Breast epithelium (tissue), 4 donors: Measurements from ENCODE around the gene ZNF655. TPM values are rescaled to one million over a fixed set of nuclear protein-coding genes. Genes with fewer than 3 reads are reported as not detected.

Experiments used
- DNase-seq, 2 donors: peaks; one replicate each; pipeline ENCODE4 v3.0.0-alpha.2; 2019; ENCODE audit warnings: low spot score in 2 of 2
- H3K27ac ChIP-seq, 2 donors: fragments of 200-600 bp; sonication (generic) in 1 of 2; one replicate each; pipeline ENCODE4 v1.5.1; 2016 to 2019; ENCODE audit warnings: mild to moderate bottlenecking in 1 of 2
- H3K27me3 ChIP-seq, 2 donors: fragments of 200-600 bp; sonication (generic) in 1 of 2; one replicate each; pipeline versions ENCODE4 v1.5.1 to v1.6.0; 2017 to 2019; ENCODE audit warnings: control low read depth in 1 of 2, mild to moderate bottlenecking in 1 of 2
- H3K36me3 ChIP-seq: fragments of 200-600 bp; one replicate; pipeline ENCODE4 v1.5.1; 2019
- H3K4me1 ChIP-seq, 2 donors: fragments of 200-600 bp; sonication (generic); one replicate each; pipeline ENCODE4 v1.5.1; 2016 to 2019; ENCODE audit warnings: control low read depth in 1 of 2
- H3K4me3 ChIP-seq, 3 donors: fragments of 200-600 bp; sonication (generic); 1 replicate in 2 of 3; 2 replicates in 1 of 3; pipeline ENCODE4 v1.5.1; 2016 to 2019; ENCODE audit warnings: mild to moderate bottlenecking in 3 of 3, moderate library complexity in 2 of 3
- H3K9me3 ChIP-seq, 2 donors: fragments of 200-600 bp; sonication (generic) in 1 of 2; one replicate each; pipeline ENCODE4 v1.5.1; 2016 to 2019; ENCODE audit warnings: control low read depth in 1 of 2
- POLR2A ChIP-seq: fragments of 450-650 bp; IDR thresholded peaks from one replicate; pipeline ENCODE4 v1.6.1; 2016; ENCODE audit warnings: antibody characterized with exemption, mild to moderate bottlenecking, moderate library complexity
- POLR2AphosphoS5 ChIP-seq, 3 donors: sonication (generic); formaldehyde crosslinking; IDR thresholded peaks; one replicate each; pipeline ENCODE4 v1.6.1; 2017; ENCODE audit warnings: antibody characterized with exemption in 3 of 3
- intact Hi-C: fragments of 100-400 bp; cut with DNase I; formaldehyde crosslinking; loops from one replicate; pipeline ENCODE4 v1.15.1; 2023; ENCODE audit warnings: low total_unique reads
- total RNA-seq, 3 donors: library from RNA; depleted of rRNA; stranded (reverse); fragments of >200 nt; gene quantifications; one replicate each; pipeline ENCODE4 v1.1.0, GENCODE V29; 2016
- TF ChIP-seq, protein P1 (sequence below), 3 donors: fragments of 450-650 bp; IDR thresholded peaks; one replicate each; pipeline ENCODE4 v1.5.1; 2016 to 2017; ENCODE audit warnings: antibody characterized with exemption in 3 of 3, mild to moderate bottlenecking in 3 of 3, moderate library complexity in 3 of 3

ZNF655 gene
- total RNA-seq, 3 donors from 2014 or later, result 100 to 129 (median 110) TPM

GRCh38 chr7:99625321-99625720 lies 66.9 kb downstream of the ZNF655 start:
- no peak for DNase-seq
- Histone ChIP-seq H3K9me3 (no peaks in the 10 kb centered on the region), H3K27ac (no peak overlapping the region), H3K27me3 (no peaks in the 10 kb centered on the region), H3K36me3 (peaks cover 9% of the 10 kb centered on the region), H3K4me1 (no peaks in the 10 kb centered on the region), H3K4me3 (no peak overlapping the region)
- TF ChIP-seq POLR2AphosphoS5 (IDR thresholded peaks at IDR 0.05) (no peak), POLR2A (no peak)
- TF ChIP-seq, protein P1, sequence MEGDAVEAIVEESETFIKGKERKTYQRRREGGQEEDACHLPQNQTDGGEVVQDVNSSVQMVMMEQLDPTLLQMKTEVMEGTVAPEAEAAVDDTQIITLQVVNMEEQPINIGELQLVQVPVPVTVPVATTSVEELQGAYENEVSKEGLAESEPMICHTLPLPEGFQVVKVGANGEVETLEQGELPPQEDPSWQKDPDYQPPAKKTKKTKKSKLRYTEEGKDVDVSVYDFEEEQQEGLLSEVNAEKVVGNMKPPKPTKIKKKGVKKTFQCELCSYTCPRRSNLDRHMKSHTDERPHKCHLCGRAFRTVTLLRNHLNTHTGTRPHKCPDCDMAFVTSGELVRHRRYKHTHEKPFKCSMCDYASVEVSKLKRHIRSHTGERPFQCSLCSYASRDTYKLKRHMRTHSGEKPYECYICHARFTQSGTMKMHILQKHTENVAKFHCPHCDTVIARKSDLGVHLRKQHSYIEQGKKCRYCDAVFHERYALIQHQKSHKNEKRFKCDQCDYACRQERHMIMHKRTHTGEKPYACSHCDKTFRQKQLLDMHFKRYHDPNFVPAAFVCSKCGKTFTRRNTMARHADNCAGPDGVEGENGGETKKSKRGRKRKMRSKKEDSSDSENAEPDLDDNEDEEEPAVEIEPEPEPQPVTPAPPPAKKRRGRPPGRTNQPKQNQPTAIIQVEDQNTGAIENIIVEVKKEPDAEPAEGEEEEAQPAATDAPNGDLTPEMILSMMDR (IDR thresholded peaks at IDR 0.05), result no peak
- intact Hi-C loops, result no loop called here

DNA sequence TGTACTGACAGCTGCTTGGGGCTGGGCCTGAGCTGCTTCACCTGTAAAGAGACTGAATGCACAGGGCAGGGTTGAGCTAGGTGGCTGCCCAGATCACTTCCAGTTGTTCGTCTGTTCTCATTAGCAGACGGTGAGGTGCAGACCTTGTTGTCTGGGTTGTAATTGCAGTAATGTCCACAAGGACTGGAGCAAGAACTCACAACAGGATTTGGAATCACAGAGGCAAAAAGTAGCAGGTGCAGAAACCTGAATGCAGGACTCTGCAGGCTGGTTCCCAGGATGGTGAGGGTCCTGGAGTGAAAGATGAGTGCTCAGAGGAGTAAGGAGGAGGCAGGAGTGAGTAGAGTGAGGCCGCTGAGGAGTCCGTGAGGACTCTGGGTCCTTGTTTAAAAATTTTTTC lies 67.5 kb downstream of the ZNF655 start:
- TF ChIP-seq, protein P1 (IDR thresholded peaks at IDR 0.05), result no peak
- TF ChIP-seq POLR2A (no peak), POLR2AphosphoS5 (IDR thresholded peaks at IDR 0.05) (no peak)
- peaks cover 9% of the 10 kb centered on the region for H3K36me3 ChIP-seq

More for the DNA sequence above, 67.5 kb downstream of the ZNF655 start:
- Histone ChIP-seq H3K4me3 (no peak overlapping the region), H3K27me3 (no peaks in the 10 kb centered on the region), H3K4me1 (no peaks in the 10 kb centered on the region), H3K9me3 (no peaks in the 10 kb centered on the region), H3K27ac (no peak overlapping the region)
- no peak for DNase-seq
- intact Hi-C loops, result no loop called here

Other genes starting within 250 kb of the ZNF655 start
- gene ARPC1A, start 232.7 kb upstream of the ZNF655 start, total RNA-seq, result 100 to 1,000 TPM; 113 to 122 (median 117) TPM
- gene ARPC1B, start 183.9 kb upstream of the ZNF655 start, total RNA-seq, result 100 to 1,000 TPM; 108 to 176 (median 169) TPM
- 10 to 100 TPM; 39.4 to 86.4 (median 51.5) TPM for gene PDAP1, start 150.0 kb upstream of the ZNF655 start, total RNA-seq
- gene BUD31, start 149.7 kb upstream of the ZNF655 start, total RNA-seq, result 10 to 100 TPM; 53.9 to 69.8 (median 65.4) TPM
- gene PTCD1, start 119.8 kb upstream of the ZNF655 start, total RNA-seq, result 1 to 10 TPM; 4.5 to 8.3 (median 4.9) TPM
- gene CPSF4, start 119.7 kb upstream of the ZNF655 start, total RNA-seq, result 10 to 100 TPM; 32.8 to 40.6 (median 32.9) TPM
- 100 to 1,000 TPM; 741 to 814 (median 754) TPM for gene ATP5MF, start 92.5 kb upstream of the ZNF655 start, total RNA-seq
- 10 to 100 TPM in 1 of 3 donors, 1 to 10 TPM in 2; 4.6 to 12.3 (median 8.5) TPM for gene ZNF789, start 85.8 kb upstream of the ZNF655 start, total RNA-seq
- 10 to 100 TPM; 42.2 to 58.7 (median 58.3) TPM for gene ZNF394, start 58.4 kb upstream of the ZNF655 start, total RNA-seq
- gene ZKSCAN5, start 54.0 kb upstream of the ZNF655 start, total RNA-seq, result 10 to 100 TPM in 1 of 3 donors, 1 to 10 TPM in 2; 7.5 to 11.0 (median 8.0) TPM
- 10 to 100 TPM in 1 of 3 donors, 1 to 10 TPM in 2; 2.6 to 10.2 (median 5.6) TPM for gene FAM200A, start 6.5 kb upstream of the ZNF655 start, total RNA-seq
- 1 to 10 TPM; 1.0 to 4.5 (median 2.0) TPM for gene TMEM225B, start 39.6 kb downstream of the ZNF655 start, total RNA-seq
- gene ZSCAN25, start 58.3 kb downstream of the ZNF655 start, total RNA-seq, result 10 to 100 TPM; 15.2 to 23.6 (median 18.4) TPM
- gene CYP3A5, start 121.4 kb downstream of the ZNF655 start, total RNA-seq, result 10 to 100 TPM in 2 of 3 donors, 1 to 10 TPM in 1; 8.5 to 25.9 (median 15.4) TPM
- 1 to 10 TPM in 2 of 3 donors, not detected in 1; 1.5 to 2.3 TPM for gene CYP3A7, start 176.6 kb downstream of the ZNF655 start, total RNA-seq
- gene CYP3A4, start 225.5 kb downstream of the ZNF655 start, total RNA-seq, result under 1 TPM; 0.33 to 0.64 (median 0.59) TPM